Stimulated activated CD8-positive, alpha-beta memory T cell treated with anti-CD3 and anti-CD28 coated beads, Interleukin-4, amount 100 ng/mL, for 24 hours (primary cell): ENCODE measurements around the gene NACC1.

Source experiments
- DNase-seq: peaks from one replicate; pipeline ENCODE4 v3.0.0-alpha.2; 2020; ENCODE audit warnings: low read depth

Gene NACC1

GRCh38 chr19:13087795-13088537 lies 30.1 kb upstream of the NACC1 start:
- DNase-seq, result no peak

- no peak for DNase-seq
Observed at GRCh38 chr19:13089139-13089856, 28.8 kb upstream of the NACC1 start.

- DNase-seq, result no peak
Observed at GRCh38 chr19:13089857-13090507, 28.1 kb upstream of the NACC1 start.

- no peak for DNase-seq
Observed at GRCh38 chr19:13090511-13091231, 27.4 kb upstream of the NACC1 start.

GRCh38 chr19:13091400-13092157 lies 26.5 kb upstream of the NACC1 start:
- DNase-seq, result no peak

- DNase-seq, result no peak
Observed at GRCh38 chr19:13092158-13092543, 25.9 kb upstream of the NACC1 start.

GRCh38 chr19:13092606-13093235 lies 25.3 kb upstream of the NACC1 start:
- DNase-seq, result no peak

GRCh38 chr19:13093407-13094105 lies 24.5 kb upstream of the NACC1 start:
- peak; percentile 62 for DNase-seq

DNA sequence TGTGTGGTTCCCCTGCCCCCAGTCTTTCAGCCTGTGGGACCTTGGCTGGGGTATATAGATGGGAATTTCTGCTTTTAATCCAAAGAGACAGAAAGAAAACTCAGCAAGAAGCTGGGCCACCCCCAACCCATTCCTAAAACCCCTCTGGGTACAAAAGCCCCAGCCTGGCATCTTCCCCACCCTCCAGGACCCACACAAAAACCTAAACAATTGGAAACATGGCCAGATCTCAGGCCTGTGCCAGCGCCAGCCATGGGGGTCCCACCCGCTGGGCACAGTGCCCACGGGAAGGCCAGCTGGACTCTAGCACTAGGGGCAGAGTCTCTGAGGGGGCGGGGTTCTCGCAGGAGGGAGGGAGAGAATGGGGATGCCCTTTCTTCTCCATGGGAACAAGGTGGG lies 24.0 kb upstream of the NACC1 start:
- DNase-seq, result no peak

GRCh38 chr19:13094771-13095392 lies 23.2 kb upstream of the NACC1 start:
- no peak for DNase-seq

GRCh38 chr19:13095393-13095784 lies 22.7 kb upstream of the NACC1 start:
- DNase-seq, result no peak

DNA sequence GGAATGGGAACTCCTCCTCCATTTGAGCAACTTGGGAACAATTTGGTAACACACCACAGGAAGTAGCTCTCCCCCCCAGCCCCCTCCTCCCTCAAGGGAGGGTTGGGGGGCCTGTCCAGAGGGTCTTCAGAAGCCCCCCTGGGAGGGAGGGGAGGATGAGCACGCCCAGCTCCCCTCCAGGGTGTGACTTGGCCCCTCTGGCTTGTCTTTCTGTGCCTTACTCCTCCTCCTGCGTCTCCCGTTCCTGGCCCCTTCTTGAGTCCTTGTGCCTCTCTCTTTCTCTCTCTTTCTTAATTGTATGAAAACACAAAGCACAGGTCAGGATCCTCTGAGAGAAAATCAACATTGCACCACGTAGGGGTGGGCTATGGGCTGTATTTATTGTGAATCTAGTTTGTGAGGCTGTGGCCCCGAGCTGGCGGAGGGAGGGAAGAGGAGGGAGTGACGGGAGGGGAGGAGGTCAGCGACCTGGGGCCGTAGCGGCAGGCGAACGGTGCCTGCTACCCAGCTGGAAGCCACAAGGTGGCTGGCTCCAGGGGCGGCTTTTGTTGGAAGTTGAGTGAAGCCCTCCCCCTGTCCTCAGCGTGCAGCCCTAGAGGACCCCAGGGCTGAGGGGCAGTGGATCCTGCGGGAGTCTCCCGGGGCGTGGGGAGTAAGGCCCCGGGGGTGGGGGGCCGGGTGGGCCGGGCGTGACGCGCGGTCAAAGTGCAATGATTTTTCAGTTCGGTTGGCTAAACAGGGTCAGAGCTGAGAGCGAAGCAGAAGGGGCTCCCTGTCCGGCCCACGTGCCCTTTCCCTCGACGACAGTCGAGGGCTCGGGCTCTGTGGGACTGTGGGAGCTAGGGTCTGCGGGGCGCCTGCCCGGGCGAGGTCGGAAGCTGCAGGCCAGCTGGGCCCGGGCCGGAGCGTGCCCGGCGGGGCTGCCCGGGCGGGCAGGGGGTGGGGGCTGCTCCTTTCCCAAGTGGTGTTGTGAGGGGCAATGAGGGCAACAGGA lies 21.8 kb upstream of the NACC1 start:
- no peak for DNase-seq

DNA sequence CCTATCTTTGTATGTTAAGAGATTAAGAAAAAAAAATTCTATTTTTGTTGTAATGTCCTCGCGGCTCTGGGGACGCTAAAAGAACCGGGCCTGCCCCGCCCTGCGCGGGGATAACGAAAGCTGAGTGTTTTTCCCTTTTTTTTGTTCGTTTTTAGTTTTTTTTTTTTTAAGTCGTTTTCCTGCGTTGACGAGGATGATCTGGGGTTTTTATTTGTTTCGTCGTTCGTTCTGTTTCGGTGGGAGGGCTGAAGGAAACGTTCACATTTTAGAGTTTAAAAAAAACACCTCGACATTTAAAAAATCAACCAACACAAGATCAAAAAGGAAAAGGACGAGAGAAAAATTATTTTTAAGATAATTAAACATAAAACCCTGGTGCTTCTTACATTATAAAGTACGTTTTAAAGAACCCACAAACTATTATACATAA lies 21.0 kb upstream of the NACC1 start:
- no peak for DNase-seq

DNA sequence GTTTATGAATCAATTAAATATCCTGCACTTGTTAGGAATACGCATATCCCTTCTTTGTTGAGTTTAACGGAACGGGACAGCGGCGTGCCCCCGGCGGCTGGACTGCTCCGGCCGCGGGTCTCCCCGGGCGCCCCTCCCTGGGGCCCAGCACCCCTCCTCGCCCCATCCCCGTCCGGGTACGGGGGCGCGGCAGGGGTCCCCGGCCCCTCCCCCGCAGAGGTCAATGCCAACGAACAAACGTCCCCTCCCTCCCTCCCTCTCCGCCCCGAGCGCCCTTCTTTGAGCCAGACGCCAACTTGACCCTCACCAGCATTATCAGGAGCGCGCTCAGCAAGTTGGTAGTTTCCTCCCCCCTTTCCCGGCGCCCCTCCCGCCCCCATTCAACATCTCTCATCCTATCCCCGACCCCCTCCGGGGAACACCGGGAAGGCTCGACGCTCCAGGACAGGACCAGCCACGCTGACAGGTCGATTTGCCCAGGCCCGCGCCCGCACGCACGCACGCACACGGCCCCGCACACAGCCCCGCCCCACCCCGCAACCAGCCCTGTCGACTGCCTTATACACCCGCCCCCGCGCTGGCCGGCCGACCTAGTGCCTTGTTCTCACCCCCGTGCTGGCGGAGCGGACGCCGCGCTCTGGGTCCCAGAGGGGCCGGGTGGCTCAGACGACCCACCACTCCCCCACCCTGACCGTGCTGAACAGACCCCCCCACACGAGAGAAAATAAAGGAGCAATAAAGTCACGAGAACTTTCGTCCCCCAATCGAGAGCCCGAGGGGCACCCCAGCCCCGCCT lies 20.4 kb upstream of the NACC1 start:
- DNase-seq, result no peak

GRCh38 chr19:13098277-13099072 lies 19.6 kb upstream of the NACC1 start:
- no peak for DNase-seq

GRCh38 chr19:13099073-13099999 lies 18.7 kb upstream of the NACC1 start:
- peak; percentile 65 for DNase-seq
